Measurements from ENCODE around the gene PCYT2.
A peak's percentile ranks its signal among the peaks of the same experiment; 100 is the strongest.

Gene PCYT2

DNA sequence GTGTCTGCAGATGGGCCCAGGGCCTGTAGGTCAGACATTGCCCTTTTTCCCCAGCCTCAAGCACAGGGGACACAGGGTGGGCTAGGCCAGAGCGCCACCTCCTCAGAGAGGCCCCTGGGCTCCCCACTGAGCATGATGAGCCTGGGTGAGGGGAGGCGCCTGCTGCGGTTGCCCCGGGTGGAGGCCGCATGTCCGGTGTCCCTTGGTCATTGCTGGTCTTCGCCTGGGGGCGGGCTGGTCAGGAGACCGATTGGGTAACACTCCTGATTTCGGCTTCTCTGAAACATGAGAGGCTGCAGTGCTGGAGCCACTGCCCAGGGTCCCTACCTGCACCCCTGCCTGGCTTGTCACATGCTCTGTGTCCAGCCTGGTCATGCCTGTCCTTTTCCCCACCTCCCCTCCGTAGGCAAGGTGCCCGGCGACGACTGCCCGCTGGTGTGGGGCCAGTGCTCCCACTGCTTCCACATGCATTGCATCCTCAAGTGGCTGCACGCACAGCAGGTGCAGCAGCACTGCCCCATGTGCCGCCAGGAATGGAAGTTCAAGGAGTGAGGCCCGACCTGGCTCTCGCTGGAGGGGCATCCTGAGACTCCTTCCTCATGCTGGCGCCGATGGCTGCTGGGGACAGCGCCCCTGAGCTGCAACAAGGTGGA lies 11.6 kb downstream of the PCYT2 start:
- no peak for DNase-seq

DNA sequence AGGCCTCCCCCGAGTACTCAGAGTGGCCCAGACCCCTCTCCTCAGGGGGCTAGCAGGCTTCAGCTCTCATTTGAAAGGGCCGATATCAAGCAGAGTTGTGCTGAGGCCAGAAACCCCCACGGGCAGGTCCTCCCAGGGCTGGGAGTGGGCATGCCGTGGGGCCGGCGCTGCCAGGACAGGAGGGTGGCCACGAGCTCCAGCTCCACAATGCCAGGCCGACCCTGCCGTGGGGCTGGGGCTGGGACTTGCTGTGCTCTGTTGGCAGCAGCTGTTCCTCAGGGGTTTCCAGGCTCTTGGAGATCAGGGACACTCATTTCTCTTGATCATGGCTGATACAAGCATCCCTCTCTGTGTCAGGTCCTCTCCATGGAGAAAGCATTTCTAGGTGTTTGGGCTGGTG lies 12.3 kb downstream of the PCYT2 start:
- no peak for DNase-seq

DNA sequence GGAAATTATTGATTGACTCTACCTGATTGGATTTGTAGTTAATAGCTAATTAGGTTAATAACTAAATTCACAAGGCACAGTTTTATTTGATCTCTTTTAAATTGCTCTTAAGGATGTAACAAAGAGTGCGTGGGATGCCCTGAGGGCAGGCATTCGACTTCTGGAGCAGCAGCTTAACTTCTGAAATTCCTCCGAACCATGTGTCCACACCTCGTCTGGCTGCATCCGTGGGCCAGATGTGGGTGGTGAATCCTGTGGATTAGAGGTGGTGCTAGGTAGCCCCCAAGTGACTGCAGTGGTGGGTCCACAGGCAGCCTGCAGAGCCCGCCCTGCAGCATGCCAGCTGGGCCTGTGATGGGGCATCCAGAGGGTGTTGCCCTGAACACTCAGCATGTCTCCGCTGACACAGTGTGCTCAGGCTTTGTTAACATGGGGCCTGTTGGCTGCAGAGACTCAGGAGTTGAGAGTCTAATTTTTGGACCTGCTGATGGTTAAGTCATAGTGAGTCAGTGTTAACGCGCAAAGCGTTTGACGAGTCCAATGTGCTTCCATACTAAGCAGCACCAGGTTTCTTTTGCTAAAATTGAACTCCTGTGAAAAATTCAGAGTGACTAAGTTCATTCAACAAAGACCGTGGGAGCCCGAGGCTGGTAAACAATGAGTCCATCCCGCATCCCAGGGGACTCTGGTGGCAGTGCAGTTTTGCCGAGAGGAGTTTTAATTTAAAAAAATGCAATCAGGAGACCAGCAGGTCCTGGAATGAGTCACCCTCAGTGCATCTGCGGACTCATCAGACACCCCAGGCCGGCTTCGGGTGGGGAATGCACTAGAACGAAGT lies 13.0 kb downstream of the PCYT2 start:
- no peak for DNase-seq

DNA sequence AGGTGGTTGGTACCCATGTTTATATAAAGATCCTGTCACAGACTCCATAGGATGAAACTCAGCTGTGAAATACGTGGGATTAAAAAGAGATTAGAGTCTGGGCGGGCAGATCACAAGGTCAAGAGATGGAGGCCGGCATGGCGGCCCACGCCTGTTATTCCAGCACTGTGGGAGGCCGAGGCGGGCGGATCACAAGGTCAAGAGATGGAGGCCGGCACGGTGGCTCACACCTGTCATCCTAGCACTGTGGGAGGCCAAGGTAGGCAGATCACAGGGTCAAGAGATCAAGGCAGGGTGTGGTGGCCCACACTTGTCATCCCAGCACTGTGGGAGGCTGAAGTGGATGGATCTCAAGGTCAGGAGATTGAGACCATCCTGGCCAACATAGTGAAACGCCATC lies 15.8 kb downstream of the PCYT2 start:
- DNase-seq, result no peak

DNA sequence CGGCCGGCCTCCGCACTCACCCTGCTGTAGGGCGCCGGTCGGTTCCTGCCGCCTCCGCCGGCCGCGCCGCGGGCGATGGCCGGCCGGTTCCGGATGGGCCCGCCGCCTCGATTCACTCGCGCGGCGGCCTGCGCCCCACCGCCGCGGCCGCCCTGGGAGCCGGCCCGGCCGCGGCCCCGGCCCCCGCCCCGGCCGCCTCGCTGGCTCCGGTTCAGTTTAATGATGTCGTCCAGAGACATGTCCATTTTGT lies 20.0 kb downstream of the PCYT2 start:
- DNase-seq, result no peak

DNA sequence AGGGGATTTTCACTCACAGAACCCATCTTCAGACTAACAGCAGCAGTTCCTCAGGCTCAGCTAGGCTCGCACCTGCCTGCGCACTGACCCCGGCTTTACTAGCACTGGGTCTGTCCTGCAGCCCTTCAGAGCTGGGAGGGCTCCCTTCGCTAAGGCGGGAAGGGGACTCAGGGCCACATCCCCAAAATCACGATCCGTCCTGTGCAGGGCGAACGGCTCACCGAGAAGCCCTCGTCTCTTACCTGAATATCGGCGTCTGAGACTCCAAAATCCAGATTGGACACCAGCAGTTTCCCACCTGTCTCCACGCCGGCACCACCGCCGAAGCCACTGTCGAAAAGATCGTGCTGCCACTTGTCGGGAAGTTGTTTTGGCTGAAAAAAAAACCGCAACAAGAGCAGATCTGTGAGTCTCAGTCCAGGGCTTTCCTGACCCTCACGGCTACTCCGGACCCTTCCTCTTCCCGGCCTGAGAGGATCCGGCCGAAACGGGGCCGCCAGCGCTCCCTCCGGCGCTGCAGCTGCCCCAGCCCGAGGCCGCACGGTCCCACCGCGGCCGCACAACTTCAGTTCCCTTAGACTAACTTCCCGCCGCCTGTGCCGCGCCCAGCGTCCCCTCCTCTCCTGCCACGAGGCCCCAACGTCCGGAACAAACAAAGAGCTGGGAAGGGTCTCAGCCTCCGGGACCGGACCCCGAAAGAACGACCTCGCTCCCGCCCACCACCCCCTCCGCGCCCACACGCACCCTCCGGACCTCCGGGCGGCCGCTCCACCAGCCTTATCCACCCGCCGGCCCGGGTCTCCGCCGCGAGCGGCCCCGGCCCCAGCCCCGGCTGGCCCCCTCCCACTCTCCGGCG lies 20.5 kb downstream of the PCYT2 start:
- DNase-seq, result peak; percentile 19

DNA sequence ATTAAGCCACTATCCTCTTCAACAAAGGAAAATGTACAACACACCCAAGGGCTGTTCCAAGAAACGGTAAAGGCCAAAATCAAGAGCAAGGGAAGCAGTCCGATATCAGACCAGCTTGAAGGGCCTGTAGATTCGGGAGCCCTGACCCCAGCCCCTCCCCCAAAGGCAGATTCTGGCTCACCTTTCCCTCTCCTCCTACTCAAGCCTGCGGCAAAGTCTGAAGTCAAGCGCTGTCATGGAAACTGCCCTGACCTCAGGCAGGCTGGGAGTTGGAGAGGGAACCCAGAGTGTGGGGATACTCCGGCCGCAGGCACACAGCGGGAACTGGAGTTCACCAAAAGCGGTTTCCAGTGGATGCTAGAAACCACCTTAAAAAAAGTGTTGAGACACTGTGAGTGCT lies 21.6 kb downstream of the PCYT2 start:
- no peak for DNase-seq

DNA sequence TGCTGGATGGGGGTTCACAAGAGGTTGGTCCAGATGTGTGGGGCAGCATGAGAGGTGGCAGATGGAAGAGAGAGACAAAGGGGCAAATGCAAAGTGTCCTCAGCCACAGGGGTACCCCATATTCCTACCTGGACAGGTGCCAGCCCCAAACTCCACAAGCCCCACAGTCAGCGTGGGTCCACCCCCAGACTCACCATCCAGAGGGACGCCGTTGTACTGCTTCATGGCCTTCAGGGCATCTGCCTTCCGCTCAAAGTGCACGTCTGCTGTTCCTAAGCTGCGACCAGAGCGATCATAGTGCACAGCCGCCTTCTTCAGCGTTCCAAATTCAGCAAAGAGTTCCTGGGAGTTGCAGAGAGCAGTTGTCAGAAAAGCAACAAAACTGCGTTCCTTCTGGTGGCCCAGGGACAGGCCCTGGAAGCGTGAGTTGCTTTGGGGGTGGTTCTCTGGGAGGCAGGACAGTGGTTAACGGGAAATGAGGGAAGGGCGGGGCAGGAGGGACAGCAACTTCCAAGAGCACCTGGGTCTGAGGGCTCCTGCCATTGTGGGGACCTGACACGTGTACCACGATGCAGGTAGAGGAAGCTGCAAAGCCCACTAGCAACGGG lies 22.1 kb downstream of the PCYT2 start:
- DNase-seq, result no peak

DNA sequence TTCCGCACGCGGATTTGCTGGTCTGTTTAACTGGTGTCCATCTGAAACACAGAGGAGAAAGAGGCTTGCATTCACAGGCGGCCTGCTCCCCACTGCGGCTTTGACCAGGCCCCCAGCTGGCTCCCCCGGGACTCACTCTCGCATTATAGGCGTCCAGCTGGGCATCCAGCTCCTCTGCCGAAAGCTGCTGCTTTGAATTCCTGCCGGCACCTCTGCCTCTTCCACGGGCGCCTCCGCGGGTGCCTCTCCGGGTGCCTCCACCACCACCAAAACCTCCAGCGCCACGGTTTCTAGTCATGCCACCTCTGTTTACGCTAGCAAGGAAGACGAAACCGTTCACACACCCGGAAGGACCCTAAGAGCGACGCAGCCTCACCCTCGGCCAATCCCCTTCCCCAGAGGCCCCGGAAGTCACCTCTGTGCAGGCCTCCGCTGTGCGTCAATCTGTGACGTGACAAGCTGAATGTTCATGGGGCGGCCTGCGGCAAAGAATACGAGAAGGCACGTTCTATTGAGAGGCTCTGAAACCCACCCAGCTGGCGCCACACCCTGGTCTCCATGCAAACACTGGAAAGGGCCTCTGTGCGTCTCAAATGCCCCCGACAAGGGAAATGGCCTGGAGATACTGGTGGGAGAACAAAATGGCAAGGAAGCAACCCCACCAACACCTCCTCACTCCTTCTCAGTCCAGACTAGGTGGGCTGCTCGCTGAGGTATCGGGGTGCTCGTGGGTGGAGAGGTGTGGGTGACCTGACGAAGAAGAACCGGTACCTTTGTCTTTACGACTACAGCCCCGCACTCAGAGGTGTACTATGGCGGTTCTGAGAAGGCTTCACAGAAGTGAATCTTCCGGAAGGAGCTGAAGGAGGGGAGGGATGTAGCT lies 22.9 kb downstream of the PCYT2 start:
- no peak for DNase-seq

DNA sequence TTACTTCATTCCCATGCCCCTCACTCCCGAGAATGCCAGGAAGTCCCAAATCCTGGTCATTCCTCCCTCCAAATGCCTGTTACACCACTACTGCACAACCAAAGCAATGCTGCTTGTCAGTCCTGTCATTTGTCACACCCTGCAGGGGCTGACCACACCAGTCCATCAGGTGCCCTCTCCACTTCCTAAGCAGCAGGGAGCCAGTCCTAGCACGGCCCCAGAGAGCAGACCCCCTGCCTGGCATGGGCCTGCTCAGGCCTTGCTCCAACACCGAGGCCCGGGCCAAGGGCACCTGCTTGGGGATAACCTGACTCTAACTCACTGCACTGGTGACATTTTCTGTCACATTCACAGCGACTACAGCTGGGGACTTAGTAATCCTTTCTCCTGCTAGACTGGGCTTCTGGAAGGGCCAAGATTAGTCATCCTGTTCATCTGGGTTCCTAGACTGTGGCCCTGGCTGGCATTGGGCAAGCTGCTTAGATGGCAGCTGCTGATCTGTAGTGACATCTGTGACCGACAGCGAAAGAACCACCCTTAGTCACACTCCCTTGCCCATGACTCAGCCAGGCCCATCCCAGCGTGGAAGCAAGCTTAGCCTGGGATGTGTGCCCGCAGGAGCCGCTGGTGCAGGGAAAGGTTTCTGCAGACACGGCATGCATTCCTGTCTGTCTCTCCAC lies 25.2 kb downstream of the PCYT2 start:
- no peak for DNase-seq

DNA sequence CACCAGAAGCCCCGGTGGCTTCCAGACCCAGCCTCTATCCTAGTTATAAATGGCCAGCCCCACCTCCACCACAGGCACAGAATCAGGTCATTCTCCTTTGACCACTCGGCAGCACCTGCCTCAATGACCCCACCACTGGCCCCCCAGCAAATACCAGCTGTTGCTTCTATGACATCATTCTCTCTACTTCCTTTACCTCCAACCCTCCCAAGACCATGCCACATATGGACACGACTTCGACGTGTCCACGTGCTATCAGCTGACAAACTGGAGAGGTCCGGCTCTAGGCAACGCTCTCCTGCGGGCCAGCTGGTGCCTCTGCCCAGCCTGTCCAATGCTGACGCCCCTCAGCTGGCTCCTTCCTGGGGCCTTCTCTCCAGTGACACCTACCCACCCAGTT lies 25.7 kb downstream of the PCYT2 start:
- no peak for DNase-seq

DNA sequence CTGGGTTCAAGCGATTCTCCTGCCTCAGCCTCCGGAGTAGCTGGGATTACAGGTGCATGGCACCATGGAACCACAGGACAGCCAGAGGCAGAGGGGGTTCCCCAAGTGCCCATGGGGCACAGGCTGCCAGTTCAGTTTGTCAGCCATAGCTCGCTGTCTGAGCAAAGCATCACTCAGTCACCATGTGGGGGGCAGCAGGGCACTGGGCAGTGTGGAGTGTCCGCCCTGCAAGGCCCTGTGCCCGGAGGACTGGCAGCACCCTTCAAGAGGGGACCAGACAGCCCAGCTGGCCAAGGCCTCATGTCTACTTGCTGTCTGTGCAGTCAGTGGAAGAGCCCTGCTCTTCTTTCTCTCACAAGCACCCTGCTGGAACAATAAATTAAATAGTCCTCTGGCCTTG lies 26.2 kb downstream of the PCYT2 start:
- DNase-seq, result no peak

DNA sequence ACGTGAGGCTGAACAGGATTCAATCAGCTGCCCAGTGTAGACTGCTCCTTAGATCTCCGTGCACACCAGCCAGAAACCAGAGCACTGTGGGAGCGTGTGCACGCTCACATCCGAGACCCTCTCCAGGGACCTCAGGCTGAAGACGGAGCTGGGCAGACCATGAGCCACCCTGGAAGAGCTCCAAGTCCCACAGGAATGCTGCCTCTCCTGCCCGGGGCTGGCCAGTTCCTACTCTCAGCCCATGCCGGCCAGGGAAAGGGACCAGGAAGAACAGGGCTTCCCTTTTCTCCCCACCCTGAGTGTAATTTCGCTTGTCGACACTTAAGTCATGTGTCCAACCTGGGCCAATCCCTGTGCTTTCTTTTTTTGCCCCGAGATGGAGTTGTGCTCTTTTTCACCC lies 26.7 kb downstream of the PCYT2 start:
- DNase-seq, result no peak

DNA sequence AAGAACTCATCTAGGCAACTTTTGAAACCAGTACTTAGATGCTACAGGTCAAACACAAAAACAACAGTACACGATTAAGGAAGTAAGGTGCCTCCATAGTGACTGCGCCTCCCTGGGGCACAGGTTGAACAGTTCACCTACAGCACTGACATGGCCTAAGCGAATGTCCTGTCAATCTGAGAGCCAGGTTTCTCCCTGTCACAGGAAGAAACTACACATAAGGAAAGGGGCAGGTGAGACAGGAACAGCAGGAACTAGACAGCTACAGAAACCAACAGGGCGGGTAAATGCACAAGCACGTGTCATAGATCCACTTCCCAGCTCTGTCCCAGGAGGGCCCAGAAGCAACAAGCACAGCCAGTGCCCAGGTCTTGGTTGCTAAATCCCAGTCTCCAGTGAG lies 32.1 kb downstream of the PCYT2 start:
- no peak for DNase-seq

DNA sequence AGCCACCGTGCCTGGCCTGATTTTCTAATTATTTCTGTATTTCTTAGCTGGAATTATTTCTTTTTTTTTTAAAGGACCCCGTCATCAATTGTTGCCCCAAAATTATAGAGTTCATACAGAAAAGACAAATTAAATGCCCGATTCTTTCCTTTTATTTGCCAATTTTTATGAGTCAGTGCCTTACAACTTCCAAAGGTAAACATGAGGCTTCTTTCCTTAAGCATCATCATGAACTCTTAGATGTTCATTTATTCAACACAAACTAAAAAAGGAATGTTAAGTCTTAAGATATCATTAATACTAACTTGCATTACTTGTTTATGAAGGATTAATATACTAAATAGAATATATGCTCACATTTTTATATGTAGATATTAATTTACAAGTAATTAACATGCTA lies 32.9 kb downstream of the PCYT2 start:
- DNase-seq, result no peak

DNA sequence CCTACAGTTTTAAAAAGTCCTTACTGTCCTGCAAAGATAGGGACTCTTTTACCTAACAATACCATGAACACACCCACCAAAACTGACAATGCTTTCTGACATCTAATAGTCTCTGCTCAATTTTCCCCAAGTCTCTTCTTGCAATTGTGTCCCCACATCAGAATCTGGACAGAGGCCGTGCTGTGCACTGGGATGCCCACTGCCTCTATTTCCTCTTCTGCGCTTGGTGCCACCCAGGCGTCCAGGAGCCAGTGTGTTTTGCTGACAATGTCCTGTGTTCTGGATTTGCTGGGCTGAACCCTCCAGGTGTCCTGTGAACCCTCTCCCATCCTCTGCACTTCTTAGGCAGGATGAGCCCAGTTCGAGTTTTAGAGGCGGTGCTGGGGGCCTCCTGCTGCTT lies 33.6 kb downstream of the PCYT2 start:
- no peak for DNase-seq

DNA sequence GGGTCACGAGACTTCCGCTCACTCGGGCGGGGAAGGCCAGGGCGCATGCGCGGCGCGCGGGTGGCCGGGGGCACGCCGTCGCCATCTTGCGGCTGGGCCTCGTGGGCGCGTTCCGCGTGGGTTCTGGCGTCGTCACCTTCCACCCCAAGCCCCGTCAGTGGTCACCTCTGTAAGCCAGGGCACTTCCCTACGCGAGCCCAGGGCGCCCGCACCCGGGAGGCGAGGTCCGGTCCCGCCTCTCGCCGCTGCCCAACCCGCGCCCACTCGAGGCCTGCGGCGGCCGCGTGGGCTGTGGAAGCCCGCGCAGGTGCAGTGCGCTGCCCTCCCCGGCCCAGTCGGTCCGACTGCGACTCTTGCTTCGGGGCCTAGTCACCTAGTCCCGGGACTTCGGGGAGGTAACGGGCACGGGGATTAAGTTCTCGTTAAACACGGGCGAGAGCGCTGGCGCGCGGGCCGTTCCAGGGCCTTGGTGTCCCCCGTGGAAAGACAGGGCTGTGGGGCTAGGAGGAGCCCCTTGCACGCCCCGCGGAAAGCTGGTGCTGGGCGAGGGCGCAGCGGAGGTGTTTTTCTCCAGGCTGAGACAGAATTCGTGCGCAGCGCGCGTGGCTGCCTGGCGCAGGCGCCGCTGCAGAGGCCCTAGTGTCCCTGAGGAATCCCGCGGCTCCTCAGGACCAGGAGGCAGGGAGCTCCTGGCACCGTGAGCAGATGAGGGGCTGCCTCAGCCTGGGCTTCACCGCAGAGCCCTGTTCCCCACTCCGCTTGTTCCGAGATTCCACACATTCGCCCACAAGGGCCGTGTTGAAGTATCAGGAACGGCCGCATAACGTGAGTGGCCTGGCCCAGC lies 39.6 kb downstream of the PCYT2 start:
- peak; percentile 95 for DNase-seq

DNA sequence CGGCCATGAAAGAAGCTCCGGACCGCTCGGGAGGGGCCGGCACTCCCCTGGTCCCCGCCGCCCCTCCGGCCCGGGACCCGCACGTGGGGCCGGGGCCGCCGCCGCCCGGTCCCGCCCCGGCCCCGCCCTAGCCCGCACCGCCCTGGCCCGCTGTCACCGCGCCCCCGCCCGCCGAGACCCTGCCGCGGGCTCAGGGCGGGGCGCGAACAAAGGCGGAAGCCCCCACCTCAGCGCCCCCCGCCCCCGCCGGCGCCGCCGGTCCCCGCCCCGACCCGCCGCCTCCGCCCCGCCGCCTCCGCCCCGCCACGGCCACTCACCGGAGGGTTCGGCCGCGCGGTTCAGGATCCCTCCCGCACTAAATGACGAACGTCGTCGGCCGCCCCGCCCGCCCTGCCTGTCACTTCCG lies 40.2 kb downstream of the PCYT2 start, which contains the start of gene ARHGDIA:
TSS of gene ARHGDIA (minus strand) at position 357 of the 406 bp plus-strand sequence. CDS start 1,407 bp downstream, outside the sequence.
- no peak for DNase-seq

DNA sequence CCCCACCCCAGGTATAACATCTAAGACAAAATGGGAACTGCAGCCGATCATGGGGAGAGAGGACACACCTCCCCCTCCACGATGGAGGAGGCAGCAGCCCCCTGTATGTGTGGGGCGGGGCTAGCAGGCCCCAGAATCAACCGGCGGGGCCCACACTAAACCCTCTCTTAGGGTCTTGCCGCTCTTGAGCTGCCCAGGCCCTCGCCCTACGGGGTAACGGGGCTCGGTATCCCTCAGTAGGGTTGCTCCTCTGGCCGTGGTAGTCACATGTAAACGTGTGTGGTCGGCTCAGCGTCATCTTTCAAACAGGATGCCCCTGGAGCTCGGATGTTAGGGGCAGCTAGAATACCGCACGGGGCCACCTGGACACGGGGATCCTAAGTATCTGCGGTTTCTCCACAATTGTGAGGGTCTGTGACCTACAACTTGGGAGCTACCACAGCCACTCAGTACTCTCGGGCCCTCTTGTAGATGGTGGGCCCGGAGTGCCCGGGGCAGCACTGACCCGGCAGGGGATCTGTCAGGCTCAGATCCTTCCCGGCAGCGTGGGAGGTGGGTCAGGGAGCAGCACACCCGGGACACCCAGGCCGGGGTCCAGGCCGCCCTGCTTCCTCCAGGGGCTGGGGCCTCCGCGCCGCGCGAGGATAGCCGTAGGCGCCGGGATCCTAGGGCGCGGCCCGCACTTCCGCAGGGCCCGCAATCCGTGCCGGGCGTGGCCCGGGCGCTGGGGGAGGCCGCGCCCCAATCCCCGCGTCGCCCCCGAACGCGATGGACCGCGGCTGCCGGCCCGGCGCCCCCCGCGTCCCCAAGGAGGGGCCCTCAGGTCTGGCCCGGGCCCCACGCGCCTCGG lies 40.8 kb downstream of the PCYT2 start:
- DNase-seq, result peak; percentile 61
